Activated naive CD8-positive, alpha-beta T cell treated with anti-CD3 and anti-CD28 coated beads, Interleukin-2, amount 50 U/mL, for 16 hours (primary cell): ENCODE measurements around the gene PRKN.
"Not testable (repeated sequence)": the region's sequence is repeated elsewhere in the genome, so short reads cannot be mapped to it uniquely, and the experiment has no call there.

Experiments used
- DNase-seq: peaks from one replicate; pipeline ENCODE4 v3.0.0-alpha.2; 2020; ENCODE audit warnings: low read depth, low spot score

PRKN gene

GRCh38 chr6:162459985-162460384 lies 267.6 kb downstream of the PRKN start:
- no peak for DNase-seq

DNA sequence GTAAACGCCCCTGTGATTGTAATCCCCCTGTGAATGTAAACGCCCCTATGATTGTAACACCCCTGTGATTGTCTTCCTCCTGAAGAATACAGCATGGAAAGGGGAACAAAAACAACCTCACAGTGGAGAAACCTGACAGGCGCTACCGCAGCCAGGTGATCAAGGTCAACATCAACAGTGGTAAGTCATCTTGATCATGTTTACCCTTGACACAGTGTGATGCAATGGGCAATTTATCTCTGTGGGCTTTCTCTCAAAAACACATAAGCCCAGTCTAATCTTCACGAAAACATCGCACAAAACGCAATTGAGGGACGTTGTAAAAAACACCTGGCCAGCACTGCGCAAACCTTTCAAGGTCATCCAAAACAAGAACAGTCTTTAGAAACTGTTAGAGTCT lies 277.2 kb downstream of the PRKN start:
- DNase-seq, result no peak

GRCh38 chr6:162448294-162448693 lies 279.3 kb downstream of the PRKN start:
- no peak for DNase-seq

DNA sequence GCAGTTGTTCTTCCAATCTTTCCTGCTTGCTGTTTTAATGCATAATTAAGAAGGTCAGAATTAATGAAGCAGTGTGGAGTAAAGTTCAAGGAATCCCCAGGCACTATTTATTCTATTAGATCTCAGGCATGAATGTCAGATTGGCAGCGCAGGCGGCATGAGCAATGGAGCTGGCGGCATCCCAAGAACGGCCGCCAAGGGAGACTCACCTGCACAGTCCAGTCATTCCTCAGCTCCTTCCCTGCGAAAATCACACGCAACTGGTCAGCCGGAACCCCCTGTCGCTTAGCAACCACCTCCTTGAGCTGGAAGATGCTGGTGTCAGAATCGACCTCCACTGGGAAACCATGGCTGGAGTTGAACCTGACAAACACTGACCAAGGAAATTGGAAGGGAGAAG lies 284.5 kb downstream of the PRKN start:
- DNase-seq, result no peak

DNA sequence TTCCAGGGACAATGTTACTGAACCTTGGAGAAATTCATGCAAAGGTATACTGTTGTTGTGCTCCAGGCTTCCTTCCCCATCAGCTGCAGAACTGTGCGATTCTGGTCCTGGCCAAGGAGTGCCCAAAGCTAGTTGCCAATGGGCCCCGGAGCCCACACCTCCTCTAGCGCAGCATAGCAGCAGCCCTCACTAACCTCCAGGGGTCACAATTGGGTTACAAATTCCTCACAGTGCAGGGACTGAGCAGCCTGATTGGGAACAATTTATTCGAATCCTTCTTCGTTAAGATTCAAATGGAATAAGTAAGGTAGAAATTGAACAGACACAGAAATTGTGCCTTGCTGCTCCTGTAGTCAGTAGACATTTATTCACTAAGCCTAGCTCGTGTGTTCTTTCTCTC lies 284.9 kb downstream of the PRKN start:
- no peak for DNase-seq

DNA sequence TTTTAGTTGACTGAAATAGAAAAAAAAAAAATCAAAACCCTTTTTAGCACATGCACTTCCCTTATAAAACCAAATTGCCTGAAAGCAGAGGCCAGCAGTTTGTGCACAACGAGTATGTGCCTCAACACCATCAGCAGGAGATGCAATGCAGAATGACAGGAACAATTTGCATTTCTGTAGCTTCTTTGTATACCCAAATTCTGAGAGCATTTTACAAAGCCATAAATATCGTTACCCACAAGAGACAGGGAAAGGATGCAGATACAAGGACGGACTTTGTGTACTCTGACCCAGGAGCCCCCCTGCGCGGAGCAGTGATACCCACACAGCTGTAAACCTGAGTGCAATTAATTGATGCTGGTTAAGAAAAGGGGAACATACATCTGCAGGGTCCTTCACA lies 285.6 kb downstream of the PRKN start:
- no peak for DNase-seq

- DNase-seq, result no peak
Observed at GRCh38 chr6:162438980-162439379, 288.6 kb downstream of the PRKN start.

DNA sequence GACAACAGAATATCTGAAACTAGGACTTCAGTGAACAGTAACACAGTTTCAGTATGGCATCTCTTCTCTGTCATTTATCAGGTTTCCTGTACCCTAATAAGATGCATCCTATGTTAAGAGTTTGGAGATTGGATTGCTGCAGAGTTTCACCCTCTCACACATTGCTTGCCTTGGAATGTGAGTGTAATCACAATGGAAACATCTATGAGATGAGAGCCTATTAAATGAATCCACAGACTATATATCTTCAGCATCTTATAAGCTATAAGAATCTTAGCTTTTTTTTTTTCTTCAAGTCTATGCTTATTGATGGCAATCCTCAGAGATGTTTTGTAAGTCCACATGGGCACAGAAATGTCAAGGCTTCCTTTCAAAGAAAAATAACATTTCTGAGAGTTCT lies 292.5 kb downstream of the PRKN start:
- DNase-seq, result no peak

- DNase-seq, result no peak
Observed at GRCh38 chr6:162421004-162421403, 306.6 kb downstream of the PRKN start.

DNA sequence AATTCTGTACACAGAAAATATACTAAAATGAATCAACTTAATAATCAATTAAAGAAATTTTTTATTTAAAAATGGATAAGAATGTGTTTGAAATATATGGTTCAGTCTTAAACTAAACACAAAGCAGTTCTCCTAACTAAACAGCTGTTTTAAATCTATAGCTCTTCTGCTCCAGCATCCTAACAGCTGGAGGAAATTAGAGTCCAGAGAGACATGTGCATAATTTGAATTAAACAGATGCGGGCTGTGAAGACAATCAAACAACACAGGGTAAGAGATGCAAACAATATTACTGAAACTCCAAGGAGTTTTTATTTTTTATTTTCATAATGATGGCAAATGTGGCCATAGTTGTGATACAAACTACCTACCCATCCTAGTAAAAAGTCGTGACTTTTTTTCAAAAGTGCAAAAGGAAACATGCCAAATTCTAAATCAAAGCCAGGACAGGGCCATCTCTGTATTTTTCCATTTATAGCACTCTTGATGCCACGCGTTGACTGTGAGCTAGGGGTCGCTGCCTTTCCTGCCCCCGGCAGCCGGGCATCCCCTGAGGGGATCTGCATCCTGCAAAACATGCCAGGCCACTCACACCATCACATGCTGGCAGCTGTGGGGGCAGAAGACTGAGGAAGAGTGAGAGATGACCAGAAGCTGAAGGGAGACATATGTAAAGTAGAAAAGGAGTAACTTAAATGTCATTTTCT lies 310.6 kb downstream of the PRKN start:
- DNase-seq, result no peak

DNA sequence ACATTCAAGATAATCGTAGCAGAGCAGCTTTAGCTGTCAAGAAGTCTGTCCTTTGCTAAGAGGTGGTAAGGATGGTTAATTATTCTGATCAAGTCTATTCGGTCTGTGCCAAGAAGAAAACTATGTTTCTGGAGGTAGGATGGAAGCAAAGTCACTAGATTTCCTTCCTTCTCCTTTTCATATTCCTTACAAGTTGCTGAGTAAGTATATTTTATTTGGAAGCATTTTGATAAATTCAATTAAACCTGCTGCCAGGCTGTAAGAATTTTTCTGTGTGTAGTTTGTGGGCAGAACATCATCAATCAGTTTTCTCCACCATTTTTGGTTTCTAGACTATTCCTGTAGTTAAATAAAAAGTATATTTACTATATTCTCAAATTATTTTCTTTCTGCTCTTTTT lies 311.3 kb downstream of the PRKN start:
- no peak for DNase-seq

- no peak for DNase-seq
Observed at GRCh38 chr6:162409741-162410691, 317.6 kb downstream of the PRKN start.

DNA sequence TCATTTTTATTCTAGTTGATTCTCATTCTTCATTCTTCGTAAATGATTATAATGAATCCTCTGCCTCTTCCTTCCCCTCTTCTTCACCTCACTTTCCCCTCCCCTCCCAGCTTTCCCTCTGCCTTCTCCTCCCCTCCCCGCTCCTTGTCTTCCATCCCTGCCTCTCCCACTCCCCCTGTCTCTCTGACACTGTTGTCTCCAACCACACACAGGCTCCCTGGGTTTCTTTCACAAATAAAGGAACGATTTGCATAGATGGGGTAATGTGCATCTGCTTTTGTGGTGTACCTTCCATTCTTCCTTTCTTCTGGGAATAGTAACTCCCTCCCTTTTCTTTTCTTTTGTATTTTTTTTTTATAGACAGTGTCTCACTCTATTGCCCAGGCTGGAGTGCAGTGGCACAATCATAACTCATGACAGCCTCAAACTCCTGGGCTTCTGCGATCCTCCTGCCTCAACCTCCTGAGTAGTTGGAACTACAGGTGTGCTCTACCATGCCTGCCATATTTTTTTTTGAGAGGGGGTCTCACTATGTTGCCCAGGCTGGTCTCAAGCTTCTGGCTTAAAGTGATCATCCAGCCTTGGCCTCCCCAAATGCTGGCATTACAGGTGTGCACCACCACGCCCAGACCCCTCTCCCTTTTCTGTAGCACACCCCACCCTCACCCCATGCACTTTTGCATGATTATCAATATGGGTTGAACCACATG lies 318.6 kb downstream of the PRKN start:
- DNase-seq, result no peak

GRCh38 chr6:162404951-162405350 lies 322.6 kb downstream of the PRKN start:
- DNase-seq, result no peak

DNA sequence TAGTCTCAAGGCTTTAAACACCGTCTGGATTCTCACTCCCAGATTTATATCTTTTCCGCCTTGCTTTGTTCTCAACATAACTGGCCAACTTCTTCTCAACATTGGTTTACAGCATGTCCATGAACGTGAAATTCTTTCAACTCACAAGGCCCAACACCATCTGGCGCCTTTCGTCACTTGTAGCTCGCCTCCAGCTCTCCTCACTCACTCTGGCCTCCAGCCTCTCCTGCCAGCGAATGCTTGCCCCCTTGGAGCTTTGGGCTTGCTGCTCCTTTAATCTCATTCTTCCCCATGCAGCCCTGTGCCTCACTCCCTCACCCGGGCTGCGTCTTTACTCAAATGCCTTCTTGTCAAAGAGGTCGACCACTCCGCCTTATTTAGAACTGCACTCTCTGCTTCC lies 324.5 kb downstream of the PRKN start:
- DNase-seq, result no peak

- no peak for DNase-seq
Observed at GRCh38 chr6:162395181-162395580, 332.4 kb downstream of the PRKN start.

DNA sequence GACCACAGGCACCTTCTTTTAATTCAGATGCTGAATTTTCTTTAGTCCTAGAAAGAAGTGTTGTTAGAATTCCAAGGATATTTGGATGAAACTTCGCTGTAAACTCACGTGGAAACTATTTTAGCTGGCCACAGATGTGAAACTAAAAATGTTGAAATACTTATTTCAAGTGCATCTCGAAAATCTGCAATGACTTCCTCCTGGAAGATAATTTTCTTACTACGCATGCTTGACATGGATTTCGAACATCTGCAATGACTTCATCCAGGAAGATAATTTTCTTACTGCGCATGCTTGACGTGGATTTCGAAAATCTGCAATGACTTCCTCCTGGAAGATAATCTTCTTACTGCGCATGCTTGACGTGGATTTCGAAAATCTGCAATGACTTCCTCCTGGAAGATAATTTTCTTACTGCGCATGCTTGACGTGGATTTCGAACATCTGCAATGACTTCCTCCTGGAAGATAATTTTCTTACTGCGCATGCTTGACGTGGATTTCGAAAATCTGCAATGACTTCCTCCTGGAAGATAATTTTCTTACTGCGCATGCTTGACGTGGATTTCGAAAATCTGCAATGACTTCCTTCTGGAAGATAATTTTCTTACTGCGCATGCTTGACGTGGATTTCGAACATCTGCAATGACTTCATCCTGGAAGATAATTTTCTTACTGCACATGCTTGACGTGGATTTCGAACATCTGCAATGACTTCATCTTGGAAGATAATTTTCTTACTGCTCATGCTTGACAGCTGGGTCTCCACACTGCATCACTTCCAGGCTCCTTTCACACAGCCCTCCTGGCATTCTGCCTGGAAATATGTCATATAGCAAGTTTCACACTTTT lies 336.4 kb downstream of the PRKN start:
- not testable (repeated sequence) for DNase-seq

- DNase-seq, result no peak
Observed at GRCh38 chr6:162389343-162390085, 338.1 kb downstream of the PRKN start.

GRCh38 chr6:162388383-162388777 lies 339.2 kb downstream of the PRKN start:
- no peak for DNase-seq

GRCh38 chr6:162387718-162388382 lies 339.7 kb downstream of the PRKN start:
- no peak for DNase-seq
